Testis (tissue), 3 donors: ENCODE data around the gene GRIK5. TPM values are rescaled to one million over a fixed set of nuclear protein-coding genes. Genes with fewer than 3 reads are reported as not detected.
"Not testable (repeated sequence)": the region's sequence is repeated elsewhere in the genome, so short reads cannot be mapped to it uniquely, and the experiment has no call there.

Experiments used
- DNase-seq: peaks from one replicate; pipeline ENCODE4 v3.0.0-alpha.2; 2019
- H3K27ac ChIP-seq, 2 donors: fragments of 200-600 bp; sonication (generic); one replicate each; pipeline ENCODE4 v1.5.1; 2019
- H3K27me3 ChIP-seq: fragments of 200-600 bp; sonication (generic); one replicate; pipeline ENCODE4 v1.5.1; 2019
- H3K36me3 ChIP-seq: fragments of 200-600 bp; sonication (generic); one replicate; pipeline ENCODE4 v1.5.1; 2017; ENCODE audit warnings: low read depth; ENCODE audit errors: missing control alignments
- H3K4me1 ChIP-seq: fragments of 200-600 bp; sonication (generic); one replicate; pipeline ENCODE4 v1.5.1; 2019
- H3K4me3 ChIP-seq, 2 donors: fragments of 200-600 bp; sonication (generic); one replicate each; pipeline ENCODE4 v1.5.1; 2017 to 2019
- H3K9me3 ChIP-seq: fragments of 200-600 bp; sonication (generic); one replicate; pipeline ENCODE4 v1.5.1; 2017
- POLR2A ChIP-seq: fragments of 450-650 bp; IDR thresholded peaks from one replicate; pipeline ENCODE4 v1.6.1; 2017; ENCODE audit warnings: antibody characterized with exemption, mild to moderate bottlenecking, moderate library complexity
- WGBS, 2 donors: methylation state at CpG; one replicate each; pipeline ENCODE4 v1.1.5; 2018; 5-methylcytosine and 5-hydroxymethylcytosine counted together
- intact Hi-C: fragments of 100-400 bp; cut with DNase I; formaldehyde crosslinking; loops from one replicate; pipeline ENCODE4 v1.15.1; 2023; ENCODE audit warnings: low total_unique reads
- polyA plus RNA-seq: library from polyadenylated mRNA; stranded (reverse); fragments of 350-450 nt; fragmentation: Illumina TruSeq; extraction: RNeasy Lipid Tissue Mini Kit (QIAGEN cat#74804); gene quantifications from one replicate; pipeline ENCODE4 v1.2.3, GENCODE V29; 2014; ENCODE audit warnings: low read depth, low replicate concordance; ENCODE audit not compliant: insufficient read depth
- total RNA-seq, 2 donors: library from RNA; depleted of rRNA; stranded (reverse); fragments of >200 nt; gene quantifications; one replicate each; pipeline ENCODE4 v1.2.3, GENCODE V29; 2016
- TF ChIP-seq, protein P1 (sequence below), 3 experiments: fragments of 450-650 bp in 2 of 3; fragments of 200-600 bp in 1 of 3; sonication (generic) in 1 of 3; IDR thresholded peaks; one replicate each; pipeline ENCODE4 v1.5.1; 2016 to 2019; ENCODE audit warnings: antibody characterized with exemption in 3 of 3, mild to moderate bottlenecking in 2 of 3, moderate library complexity in 1 of 3

The GRIK5 gene
- total and polyA plus RNA-seq, 3 donors from 2014 or later: 31.7 to 87.4 (median 43.8) TPM

DNA sequence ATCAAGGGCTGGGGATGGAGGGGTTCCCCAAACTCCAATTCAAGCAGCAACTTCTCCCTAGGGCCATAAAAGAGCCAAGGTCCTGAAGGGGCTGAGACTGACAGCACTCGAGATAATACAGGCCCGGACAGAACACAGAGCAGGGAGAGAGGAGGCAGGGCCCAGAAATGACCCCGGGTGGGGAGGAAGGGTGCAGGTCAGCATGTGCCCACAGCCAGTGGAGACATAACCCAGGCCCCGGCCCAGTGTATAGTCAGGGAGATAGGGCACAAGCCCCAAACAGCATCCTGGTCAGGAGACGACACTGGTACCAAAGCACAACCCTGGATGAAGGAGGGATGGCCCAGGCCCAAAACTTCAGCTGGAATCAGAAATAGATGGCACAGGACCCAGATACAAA is 47.4 kb downstream of the GRIK5 start:
- WGBS, 2 donors: 85 to 87% methylated on average over 5 of the region's 5 CpGs
- Histone ChIP-seq H3K36me3 (no peaks in the 10 kb centered on the region), H3K4me3 (no peak overlapping the region), H3K27me3 (no peaks in the 10 kb centered on the region), H3K4me1 (peaks cover 8% of the 10 kb centered on the region), H3K9me3 (no peaks in the 10 kb centered on the region), H3K27ac (no peak overlapping the region)
- TF ChIP-seq, protein P1, sequence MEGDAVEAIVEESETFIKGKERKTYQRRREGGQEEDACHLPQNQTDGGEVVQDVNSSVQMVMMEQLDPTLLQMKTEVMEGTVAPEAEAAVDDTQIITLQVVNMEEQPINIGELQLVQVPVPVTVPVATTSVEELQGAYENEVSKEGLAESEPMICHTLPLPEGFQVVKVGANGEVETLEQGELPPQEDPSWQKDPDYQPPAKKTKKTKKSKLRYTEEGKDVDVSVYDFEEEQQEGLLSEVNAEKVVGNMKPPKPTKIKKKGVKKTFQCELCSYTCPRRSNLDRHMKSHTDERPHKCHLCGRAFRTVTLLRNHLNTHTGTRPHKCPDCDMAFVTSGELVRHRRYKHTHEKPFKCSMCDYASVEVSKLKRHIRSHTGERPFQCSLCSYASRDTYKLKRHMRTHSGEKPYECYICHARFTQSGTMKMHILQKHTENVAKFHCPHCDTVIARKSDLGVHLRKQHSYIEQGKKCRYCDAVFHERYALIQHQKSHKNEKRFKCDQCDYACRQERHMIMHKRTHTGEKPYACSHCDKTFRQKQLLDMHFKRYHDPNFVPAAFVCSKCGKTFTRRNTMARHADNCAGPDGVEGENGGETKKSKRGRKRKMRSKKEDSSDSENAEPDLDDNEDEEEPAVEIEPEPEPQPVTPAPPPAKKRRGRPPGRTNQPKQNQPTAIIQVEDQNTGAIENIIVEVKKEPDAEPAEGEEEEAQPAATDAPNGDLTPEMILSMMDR (IDR thresholded peaks at IDR 0.05): no peak
- no peak for TF ChIP-seq POLR2A
- no peak for DNase-seq
- intact Hi-C loops: no loop called here

DNA sequence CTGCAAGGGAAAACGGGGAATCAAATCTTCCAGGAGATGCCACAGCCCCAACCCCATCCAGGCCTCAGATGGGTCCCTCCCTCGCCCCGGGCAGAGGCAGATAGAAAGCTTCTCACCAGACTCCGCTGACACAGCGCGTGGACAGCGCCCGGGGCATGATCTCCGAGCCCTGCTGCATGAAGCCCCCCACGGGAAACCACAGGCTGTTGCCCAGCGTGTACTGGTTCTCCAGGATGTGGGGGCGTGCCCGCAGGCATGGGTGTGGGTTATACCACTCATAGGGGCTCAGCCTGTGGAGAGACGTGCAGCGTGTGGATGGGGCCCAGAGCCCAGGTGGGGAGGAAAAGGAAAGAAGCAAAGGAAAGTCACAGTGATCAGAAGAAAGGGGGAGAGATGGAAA is 48.8 kb downstream of the GRIK5 start:
- TF ChIP-seq, protein P1 (IDR thresholded peaks at IDR 0.05): no peak
- no peak for TF ChIP-seq POLR2A
- intact Hi-C loops: no loop called here
- Histone ChIP-seq H3K36me3 (no peaks in the 10 kb centered on the region), H3K27me3 (no peaks in the 10 kb centered on the region), H3K9me3 (no peaks in the 10 kb centered on the region), H3K4me1 (peaks cover 8% of the 10 kb centered on the region), H3K27ac (no peak overlapping the region), H3K4me3 (no peak overlapping the region)
- WGBS, 2 donors: 80 to 81% methylated on average over 9 to 15 of the region's 15 CpGs
- DNase-seq: no peak

DNA sequence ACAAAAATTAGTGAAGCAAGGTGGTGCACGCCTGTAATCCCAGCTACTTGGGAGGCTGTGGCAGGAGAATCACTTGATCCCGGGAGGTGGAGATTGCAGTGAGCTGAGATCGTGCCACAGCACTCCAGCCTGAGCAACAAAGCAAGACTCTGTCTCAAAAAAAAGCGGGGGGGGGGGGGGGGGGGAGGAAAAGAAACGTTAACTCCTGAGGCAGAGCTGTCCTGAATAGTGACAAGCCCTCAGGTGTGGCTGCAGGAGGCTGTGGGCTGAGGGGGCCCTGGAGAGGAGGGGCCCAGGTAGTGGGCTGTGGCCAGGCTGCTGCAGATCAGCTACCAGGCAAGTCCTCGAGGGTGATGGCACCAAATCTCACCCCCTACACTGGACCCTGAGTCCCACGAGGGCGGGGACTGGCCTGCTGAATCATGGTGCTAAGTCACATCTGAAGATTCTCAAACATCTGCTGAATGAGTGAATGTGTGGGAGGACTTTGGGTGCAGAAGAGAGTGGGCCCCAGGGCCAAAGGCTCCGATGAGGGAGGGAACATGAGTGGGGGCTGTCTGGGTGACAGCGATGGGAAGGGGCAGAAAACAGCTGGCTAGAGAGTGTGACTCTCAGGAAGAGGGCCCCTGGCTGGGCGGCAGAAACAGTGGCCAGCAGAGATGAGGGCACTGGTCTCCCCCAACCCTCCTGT is 51.4 kb downstream of the GRIK5 start:
- intact Hi-C loops: no loop called here
- no peaks in the 10 kb centered on the region for H3K4me1 ChIP-seq
- no peak overlapping the region for H3K4me3 ChIP-seq
- no peaks in the 10 kb centered on the region for H3K9me3 ChIP-seq
- H3K36me3 ChIP-seq: no peaks in the 10 kb centered on the region
- no peaks in the 10 kb centered on the region for H3K27me3 ChIP-seq
- no peak for DNase-seq
- TF ChIP-seq, protein P1 (IDR thresholded peaks at IDR 0.05): no peak
- no peak for TF ChIP-seq POLR2A
- WGBS, 2 donors: 70 to 85% methylated on average over 7 to 11 of the region's 11 CpGs
- no peak overlapping the region for H3K27ac ChIP-seq

DNA sequence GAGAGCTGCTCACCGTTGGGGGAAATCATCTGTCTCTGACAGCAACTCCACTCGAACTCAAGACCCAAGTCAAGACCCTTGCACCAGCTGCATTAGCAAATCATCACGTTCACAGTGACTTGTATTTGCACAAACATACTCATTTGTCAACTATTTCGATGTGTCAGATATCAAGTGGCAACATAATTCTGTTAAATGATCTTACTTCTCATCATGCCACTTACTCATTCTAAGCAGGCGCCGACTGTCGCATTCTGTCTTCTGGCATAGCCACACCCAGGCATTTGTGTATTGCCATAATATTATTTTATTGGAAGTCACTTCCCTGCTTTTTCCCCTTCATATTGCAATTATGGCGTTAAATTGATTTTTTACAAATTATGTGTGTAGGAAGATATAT is 53.0 kb downstream of the GRIK5 start:
- Histone ChIP-seq H3K27ac (no peak overlapping the region), H3K9me3 (no peaks in the 10 kb centered on the region), H3K4me3 (no peak overlapping the region), H3K36me3 (no peaks in the 10 kb centered on the region), H3K27me3 (no peaks in the 10 kb centered on the region), H3K4me1 (no peaks in the 10 kb centered on the region)
- intact Hi-C loops: no loop called here
- 87 to 91% methylated on average over 8 of the region's 8 CpGs for WGBS, 2 donors
- DNase-seq: no peak
- no peak for TF ChIP-seq POLR2A
- TF ChIP-seq, protein P1 (IDR thresholded peaks at IDR 0.05): no peak

DNA sequence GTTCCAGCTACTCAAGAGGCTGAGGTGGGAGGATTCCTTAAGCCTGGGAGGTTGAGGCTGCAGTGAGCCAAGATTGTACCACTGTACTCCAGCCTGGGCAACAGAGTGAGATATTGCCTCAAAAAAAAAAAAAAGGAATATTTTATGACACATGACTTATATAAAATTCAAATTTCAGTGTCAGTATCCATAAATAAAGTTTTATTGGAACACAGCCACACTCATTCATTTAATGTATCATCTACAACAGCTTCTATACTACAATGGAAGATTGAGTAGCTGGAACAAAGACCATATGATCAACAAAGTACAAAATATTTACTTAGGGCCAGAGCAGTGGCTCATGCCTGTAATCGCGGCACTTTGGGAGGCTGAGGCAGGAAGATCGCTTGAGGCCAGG is 57.3 kb downstream of the GRIK5 start:
- H3K9me3 ChIP-seq, H3K4me3 ChIP-seq, DNase-seq, H3K27me3 ChIP-seq, intact Hi-C loops, H3K4me1 ChIP-seq, H3K36me3 ChIP-seq, H3K27ac ChIP-seq: not testable (repeated sequence)
- 97 to 100% methylated on average over 3 of the region's 3 CpGs for WGBS, 2 donors
